Colonic mucosa (tissue), 4 donors: ENCODE measurements around the gene ZSCAN10. TPM values are rescaled to one million over a fixed set of nuclear protein-coding genes. Genes with fewer than 3 reads are reported as not detected.

Source experiments
- DNase-seq: peaks from one replicate; pipeline ENCODE4 v3.0.0-alpha.2; 2020
- H3K27ac ChIP-seq: fragments of 200-600 bp; one replicate; pipeline ENCODE4 v1.8.0; 2021
- H3K27me3 ChIP-seq: fragments of 200-600 bp; one replicate; pipeline ENCODE4 v1.8.0; 2021
- H3K36me3 ChIP-seq: fragments of 200-600 bp; one replicate; pipeline ENCODE4 v1.8.0; 2021
- H3K4me1 ChIP-seq: fragments of 200-600 bp; one replicate; pipeline ENCODE4 v1.8.0; 2021; ENCODE audit warnings: mild to moderate bottlenecking
- H3K4me3 ChIP-seq: fragments of 200-600 bp; one replicate; pipeline ENCODE4 v1.8.0; 2021
- H3K9ac ChIP-seq, 2 donors: one replicate each; pipeline ENCODE4 v1.7.0; 2013; ENCODE audit warnings: control low read depth in 2 of 2, low read depth in 2 of 2, low read length in 2 of 2
- H3K9me3 ChIP-seq: fragments of 200-600 bp; one replicate; pipeline ENCODE4 v1.8.0; 2021
- intact Hi-C: fragments of 100-400 bp; cut with DNase I; formaldehyde crosslinking; loops from one replicate; pipeline ENCODE4 v1.14.1; 2022
- total RNA-seq, 2 donors: library from RNA; stranded (reverse); fragmentation: NEBNext Ultra II Directional in 1 of 2; extraction: Animal tissue kit (Norgen Biotek cat#: 25700) in 1 of 2; gene quantifications; one replicate each; pipeline ENCODE4 v1.2.1, GENCODE V29; 2021
- TF ChIP-seq, protein P1 (sequence below): fragments of 200-600 bp; IDR thresholded peaks from one replicate; pipeline ENCODE4 v1.8.0; 2022; ENCODE audit warnings: antibody characterized with exemption, mild to moderate bottlenecking
- donor health status: healthy.
- donor health status: DM: no; HTN: no; CAD: no.
- donor health status: DM: no; HTN: no; CAD: no.

The ZSCAN10 gene
- total RNA-seq, 2 donors from 2014 or later = 0.86 TPM; not detected in 1

DNA sequence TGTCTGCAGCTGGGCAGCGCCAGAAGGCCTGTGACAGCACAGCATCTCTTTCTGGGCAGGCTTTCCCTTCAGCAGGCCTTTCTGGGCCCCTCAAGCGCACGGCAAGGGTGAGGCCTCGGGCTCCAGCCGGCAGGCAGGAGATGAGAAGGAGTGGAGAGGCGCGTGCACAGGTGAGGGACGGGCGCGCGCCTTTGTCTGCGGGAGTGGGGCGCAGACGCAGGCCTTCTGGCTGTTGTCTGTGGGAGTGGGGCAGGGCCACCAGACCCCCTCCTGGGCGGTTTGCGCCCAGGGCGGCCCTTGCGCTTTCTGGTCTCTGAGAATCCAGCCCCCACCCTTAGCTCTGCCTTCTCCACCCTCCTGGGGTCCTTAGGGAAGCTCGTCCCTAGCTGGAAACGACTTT, 19.8 kb upstream of the ZSCAN10 start:
- DNase-seq = no peak

DNA sequence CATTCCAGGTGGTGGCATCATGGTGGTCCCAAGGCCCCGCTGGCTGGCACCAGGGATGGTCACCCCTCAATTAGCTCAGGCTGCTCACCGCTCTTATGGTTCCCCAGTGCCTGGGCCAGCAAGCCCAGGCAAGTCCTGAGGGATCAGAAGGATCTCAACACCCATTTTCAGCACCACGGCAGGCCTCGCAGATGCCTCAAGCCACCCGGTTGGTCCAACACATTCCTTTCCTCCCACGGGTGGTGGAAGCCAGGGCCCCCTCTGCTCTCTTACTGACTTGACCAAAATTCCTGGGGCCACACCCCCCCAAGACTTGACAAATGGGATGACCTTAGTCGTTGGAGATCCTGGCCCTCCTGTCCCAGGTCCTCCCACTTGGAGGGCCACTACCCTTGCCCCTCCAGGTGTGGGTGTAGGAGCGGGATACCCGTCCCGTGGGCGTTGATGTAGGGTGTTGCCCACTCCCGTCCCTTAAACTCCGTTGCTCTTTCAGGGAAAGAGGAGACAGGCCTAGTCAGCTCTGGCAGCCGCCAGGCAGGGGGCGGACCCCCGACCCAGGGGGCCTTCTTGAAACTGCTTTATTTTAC, 19.2 kb upstream of the ZSCAN10 start:
- Histone ChIP-seq H3K36me3 (no peaks in the 10 kb centered on the region), H3K27ac (no peak overlapping the region), H3K4me1 (no peaks in the 10 kb centered on the region), H3K4me3 (no peak overlapping the region), H3K9me3 (no peaks in the 10 kb centered on the region), H3K27me3 (no peaks in the 10 kb centered on the region), H3K9ac (no peak overlapping the region)
- no peak for DNase-seq
- TF ChIP-seq, protein P1, sequence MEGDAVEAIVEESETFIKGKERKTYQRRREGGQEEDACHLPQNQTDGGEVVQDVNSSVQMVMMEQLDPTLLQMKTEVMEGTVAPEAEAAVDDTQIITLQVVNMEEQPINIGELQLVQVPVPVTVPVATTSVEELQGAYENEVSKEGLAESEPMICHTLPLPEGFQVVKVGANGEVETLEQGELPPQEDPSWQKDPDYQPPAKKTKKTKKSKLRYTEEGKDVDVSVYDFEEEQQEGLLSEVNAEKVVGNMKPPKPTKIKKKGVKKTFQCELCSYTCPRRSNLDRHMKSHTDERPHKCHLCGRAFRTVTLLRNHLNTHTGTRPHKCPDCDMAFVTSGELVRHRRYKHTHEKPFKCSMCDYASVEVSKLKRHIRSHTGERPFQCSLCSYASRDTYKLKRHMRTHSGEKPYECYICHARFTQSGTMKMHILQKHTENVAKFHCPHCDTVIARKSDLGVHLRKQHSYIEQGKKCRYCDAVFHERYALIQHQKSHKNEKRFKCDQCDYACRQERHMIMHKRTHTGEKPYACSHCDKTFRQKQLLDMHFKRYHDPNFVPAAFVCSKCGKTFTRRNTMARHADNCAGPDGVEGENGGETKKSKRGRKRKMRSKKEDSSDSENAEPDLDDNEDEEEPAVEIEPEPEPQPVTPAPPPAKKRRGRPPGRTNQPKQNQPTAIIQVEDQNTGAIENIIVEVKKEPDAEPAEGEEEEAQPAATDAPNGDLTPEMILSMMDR = no peak
- intact Hi-C loops = no loop called here

More for the DNA sequence above, 19.8 kb upstream of the ZSCAN10 start:
- Histone ChIP-seq H3K4me3 (no peak overlapping the region), H3K4me1 (no peaks in the 10 kb centered on the region), H3K27me3 (no peaks in the 10 kb centered on the region), H3K9me3 (no peaks in the 10 kb centered on the region), H3K9ac (no peak overlapping the region), H3K36me3 (no peaks in the 10 kb centered on the region), H3K27ac (no peak overlapping the region)
- intact Hi-C loops = no loop called here
- TF ChIP-seq, protein P1 = no peak

DNA sequence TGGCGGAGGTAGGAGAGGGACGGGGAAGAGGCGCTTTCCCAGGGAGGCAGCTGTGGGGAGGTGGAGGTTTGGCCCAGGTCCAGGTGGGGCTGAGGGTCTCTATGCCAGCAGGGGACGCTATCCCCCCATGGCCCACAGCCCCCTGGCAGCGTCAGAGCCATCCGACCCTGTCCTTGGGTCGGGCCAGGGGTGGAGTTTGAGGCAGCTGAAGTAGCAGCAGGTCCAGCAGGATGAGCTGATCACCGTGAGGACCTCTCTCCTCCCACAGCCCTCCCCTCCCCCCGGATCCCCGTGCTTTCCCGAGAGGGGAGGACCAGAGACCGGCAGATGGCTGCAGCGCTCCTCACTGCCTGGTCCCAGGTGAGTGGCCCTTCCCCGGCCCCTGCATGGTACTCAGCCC, 16.5 kb upstream of the ZSCAN10 start:
- Histone ChIP-seq H3K36me3 (no peaks in the 10 kb centered on the region), H3K9ac (no peak overlapping the region)
- DNase-seq = no peak

DNA sequence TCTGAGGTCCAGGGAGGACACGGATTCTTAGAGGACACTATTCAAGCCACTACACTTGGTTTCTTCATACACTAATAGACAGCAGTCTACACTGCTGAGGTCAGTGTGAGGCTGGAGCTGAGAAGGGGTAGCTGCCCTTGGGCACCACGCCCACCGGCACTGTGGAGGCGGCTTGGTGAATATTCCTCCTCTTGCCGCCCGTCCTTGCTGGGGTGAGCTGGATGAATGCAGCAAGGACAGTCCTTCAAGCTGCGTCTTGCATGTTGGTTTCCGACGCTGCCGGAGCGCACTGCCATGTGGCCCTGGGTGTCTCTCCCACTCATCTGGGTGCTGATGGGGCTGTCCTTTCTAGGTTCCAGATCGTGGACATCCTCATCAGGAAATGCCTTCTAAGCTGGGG, 15.9 kb upstream of the ZSCAN10 start:
- H3K4me1 ChIP-seq = no peaks in the 10 kb centered on the region
- H3K36me3 ChIP-seq = no peaks in the 10 kb centered on the region
- H3K4me3 ChIP-seq = no peak overlapping the region
- H3K27ac ChIP-seq = no peak overlapping the region
- TF ChIP-seq, protein P1 = no peak
- no peak for DNase-seq
- no peaks in the 10 kb centered on the region for H3K27me3 ChIP-seq
- intact Hi-C loops = no loop called here
- no peak overlapping the region for H3K9ac ChIP-seq
- H3K9me3 ChIP-seq = no peaks in the 10 kb centered on the region

More for the DNA sequence above, 16.5 kb upstream of the ZSCAN10 start:
- H3K27ac ChIP-seq = no peak overlapping the region
- H3K4me3 ChIP-seq = no peak overlapping the region
- TF ChIP-seq, protein P1 = no peak
- no peaks in the 10 kb centered on the region for H3K9me3 ChIP-seq
- intact Hi-C loops = no loop called here
- no peaks in the 10 kb centered on the region for H3K4me1 ChIP-seq
- no peaks in the 10 kb centered on the region for H3K27me3 ChIP-seq

DNA sequence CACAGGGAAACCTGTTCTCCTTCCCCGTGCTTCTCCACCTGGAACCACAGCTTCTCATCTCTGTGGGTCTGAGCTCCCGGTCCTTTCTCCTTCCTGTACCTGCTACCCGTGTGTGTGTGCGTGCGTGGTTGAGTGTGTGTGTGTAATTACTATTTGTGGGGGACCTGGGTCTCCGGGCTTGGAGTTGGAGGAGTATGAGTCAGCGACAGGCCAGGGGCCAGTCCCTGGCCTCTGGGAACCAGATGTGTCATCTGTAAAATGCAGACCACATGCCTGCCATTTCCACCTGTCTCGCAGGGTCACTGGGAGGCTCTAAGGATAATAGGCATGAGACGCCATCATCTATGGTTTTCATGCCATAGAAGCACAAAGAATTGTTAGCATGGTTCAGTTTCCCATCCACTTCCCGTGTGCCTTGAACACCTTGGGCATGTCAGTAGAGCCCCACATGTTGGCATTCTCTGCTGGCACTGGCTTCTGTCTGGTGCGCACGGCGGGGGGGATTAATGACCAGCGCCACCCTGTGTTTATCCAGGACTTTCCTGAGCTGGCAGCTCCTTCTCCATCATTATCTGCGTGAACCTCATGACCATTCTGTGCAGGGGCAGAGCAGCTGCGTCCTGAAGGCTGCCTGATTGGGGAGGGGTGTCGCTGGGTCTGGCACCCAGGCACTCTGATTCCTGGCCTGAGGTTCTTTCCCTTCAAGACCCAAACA, 14.8 kb upstream of the ZSCAN10 start:
- Histone ChIP-seq H3K27ac (no peak overlapping the region), H3K36me3 (no peaks in the 10 kb centered on the region), H3K9me3 (no peaks in the 10 kb centered on the region), H3K27me3 (no peaks in the 10 kb centered on the region), H3K9ac (peak overlapping the region in 1 of 2 donors; percentile 80), H3K4me3 (peak overlapping the region; percentile 67), H3K4me1 (no peaks in the 10 kb centered on the region)
- TF ChIP-seq, protein P1 = no peak
- DNase-seq = no peak
- intact Hi-C loops = loop anchor here (2.0 kb wide), 1 partner anchor 13 kb away; no protein-coding TSS in a partner anchor
